ENCODE data around the gene BBX.

GRCh38 chr3:107800710-107801109 lies 277.9 kb downstream of the BBX start:
- TF ChIP-seq CTCF (IDR thresholded peaks at IDR 0.05) (no peak), POLR2A (IDR thresholded peaks at IDR 0.05) (no peak)

Measured in lower leg skin (tissue), 3 donors.